Activated naive CD8-positive, alpha-beta T cell treated with anti-CD3 and anti-CD28 coated beads, Interleukin-2, amount 50 U/mL, for 24 hours (primary cell): ENCODE data around the gene FBLN1.
"Not testable (repeated sequence)": the region's sequence is repeated elsewhere in the genome, so short reads cannot be mapped to it uniquely, and the experiment has no call there.

Source experiments
- ATAC-seq: fragments of 150-1000 bp; cut with Tn5 transposase; one replicate; pipeline ENCODE4 v1.10.0; 2021
- DNase-seq: peaks from one replicate; pipeline ENCODE4 v3.0.0; 2021
- H3K27ac Mint-ChIP-seq: one replicate; pipeline ENCODE4 v1.8.0; 2021; ENCODE audit warnings: mild to moderate bottlenecking, mixed read lengths
- H3K27me3 Mint-ChIP-seq: one replicate; pipeline ENCODE4 v1.8.0; 2021; ENCODE audit warnings: mixed read lengths
- H3K36me3 Mint-ChIP-seq: one replicate; pipeline ENCODE4 v1.8.0; 2021; ENCODE audit warnings: low read depth, mixed read lengths
- H3K4me1 Mint-ChIP-seq: one replicate; pipeline ENCODE4 v1.8.0; 2021; ENCODE audit warnings: mixed read lengths
- H3K4me3 Mint-ChIP-seq: one replicate; pipeline ENCODE4 v1.8.0; 2021; ENCODE audit warnings: mild to moderate bottlenecking, moderate library complexity, mixed read lengths
- H3K9me3 Mint-ChIP-seq: one replicate; pipeline ENCODE4 v1.8.0; 2021; ENCODE audit warnings: mixed read lengths

FBLN1 gene

GRCh38 chr22:45537734-45538181, 35.1 kb downstream of the FBLN1 start:
- Mint-ChIP-seq H3K4me1 (no peaks in the 10 kb centered on the region), H3K4me3 (no peak overlapping the region), H3K9me3 (no peaks in the 10 kb centered on the region), H3K27ac (no peak overlapping the region), H3K36me3 (no peaks in the 10 kb centered on the region), H3K27me3 (peaks cover 5% of the 10 kb centered on the region)
- ATAC-seq: no peak
- no peak for DNase-seq

- H3K27ac Mint-ChIP-seq: no peak overlapping the region
- ATAC-seq (no peak), DNase-seq (no peak)
- peaks cover 6% of the 10 kb centered on the region for H3K27me3 Mint-ChIP-seq
- H3K4me3 Mint-ChIP-seq: no peak overlapping the region
- no peaks in the 10 kb centered on the region for H3K9me3 Mint-ChIP-seq
- no peaks in the 10 kb centered on the region for H3K36me3 Mint-ChIP-seq
- no peaks in the 10 kb centered on the region for H3K4me1 Mint-ChIP-seq
Measured at GRCh38 chr22:45538281-45538680, 35.6 kb downstream of the FBLN1 start.

- peaks cover 6% of the 10 kb centered on the region for H3K27me3 Mint-ChIP-seq
- DNase-seq: no peak
- no peak overlapping the region for H3K27ac Mint-ChIP-seq
- H3K4me3 Mint-ChIP-seq: no peak overlapping the region
- H3K4me1 Mint-ChIP-seq: no peaks in the 10 kb centered on the region
- ATAC-seq: no peak
- no peaks in the 10 kb centered on the region for H3K9me3 Mint-ChIP-seq
- H3K36me3 Mint-ChIP-seq: no peaks in the 10 kb centered on the region
Measured at GRCh38 chr22:45540122-45540521, 37.4 kb downstream of the FBLN1 start.

GRCh38 chr22:45541382-45541979, 38.8 kb downstream of the FBLN1 start:
- H3K4me3 Mint-ChIP-seq: no peak overlapping the region
- no peak overlapping the region for H3K27ac Mint-ChIP-seq

GRCh38 chr22:45542001-45542520, 39.4 kb downstream of the FBLN1 start:
- H3K4me3 Mint-ChIP-seq: no peak overlapping the region
- peaks cover 6% of the 10 kb centered on the region for H3K27me3 Mint-ChIP-seq
- ATAC-seq (no peak), DNase-seq (no peak)
- H3K4me1 Mint-ChIP-seq: no peaks in the 10 kb centered on the region
- no peaks in the 10 kb centered on the region for H3K9me3 Mint-ChIP-seq
- no peaks in the 10 kb centered on the region for H3K36me3 Mint-ChIP-seq
- no peak overlapping the region for H3K27ac Mint-ChIP-seq

More at GRCh38 chr22:45541382-45541979, 38.8 kb downstream of the FBLN1 start:
- ATAC-seq (no peak), DNase-seq (no peak)
- peaks cover 6% of the 10 kb centered on the region for H3K27me3 Mint-ChIP-seq
- no peaks in the 10 kb centered on the region for H3K9me3 Mint-ChIP-seq
- no peaks in the 10 kb centered on the region for H3K4me1 Mint-ChIP-seq
- H3K36me3 Mint-ChIP-seq: no peaks in the 10 kb centered on the region

DNA sequence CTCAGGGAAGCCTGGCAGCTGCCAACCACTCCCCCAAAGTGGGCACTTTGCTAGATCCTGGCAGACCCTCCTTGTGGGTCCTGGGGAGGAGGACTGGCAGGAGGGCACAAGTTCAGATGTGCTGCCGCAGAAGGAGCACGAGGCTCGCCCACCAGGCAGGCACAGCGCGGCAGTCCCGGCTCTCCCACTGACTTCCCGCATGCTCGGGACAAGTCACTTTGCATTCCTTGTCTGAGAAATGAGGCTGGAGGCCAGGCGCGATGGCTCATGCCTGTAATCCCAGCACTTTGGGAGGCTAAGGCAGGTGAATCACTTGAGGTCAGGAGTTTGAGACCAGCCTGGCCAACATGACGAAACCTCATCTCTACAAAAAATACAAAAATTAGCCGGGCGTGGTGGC, 40.1 kb downstream of the FBLN1 start:
- H3K4me3 Mint-ChIP-seq, H3K36me3 Mint-ChIP-seq, H3K27me3 Mint-ChIP-seq, H3K4me1 Mint-ChIP-seq, ATAC-seq, H3K27ac Mint-ChIP-seq, H3K9me3 Mint-ChIP-seq, DNase-seq: not testable (repeated sequence)

DNA sequence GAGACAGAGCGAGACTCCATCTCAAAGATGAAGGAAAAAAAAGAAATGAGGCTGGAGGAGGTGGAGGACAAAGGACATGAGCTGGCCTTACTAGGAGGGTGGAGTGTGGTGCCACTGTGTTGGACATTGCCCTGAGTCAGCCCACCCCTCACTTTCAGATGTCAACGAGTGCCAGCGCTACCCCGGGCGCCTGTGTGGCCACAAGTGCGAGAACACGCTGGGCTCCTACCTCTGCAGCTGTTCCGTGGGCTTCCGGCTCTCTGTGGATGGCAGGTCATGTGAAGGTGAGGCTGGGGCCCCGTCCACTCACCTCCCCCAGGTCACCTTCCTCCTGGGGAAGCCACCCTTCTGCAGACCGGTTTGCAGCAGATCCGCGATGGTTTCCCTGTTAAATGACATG, 40.6 kb downstream of the FBLN1 start:
- no peak for DNase-seq
- H3K36me3 Mint-ChIP-seq: no peaks in the 10 kb centered on the region
- H3K9me3 Mint-ChIP-seq: no peaks in the 10 kb centered on the region
- no peak for ATAC-seq
- H3K27ac Mint-ChIP-seq: no peak overlapping the region
- H3K4me1 Mint-ChIP-seq: no peaks in the 10 kb centered on the region
- H3K27me3 Mint-ChIP-seq: peaks cover 6% of the 10 kb centered on the region
- H3K4me3 Mint-ChIP-seq: no peak overlapping the region

- peaks cover 4% of the 10 kb centered on the region for H3K27me3 Mint-ChIP-seq
- H3K4me1 Mint-ChIP-seq: no peaks in the 10 kb centered on the region
- H3K4me3 Mint-ChIP-seq: no peak overlapping the region
- no peak overlapping the region for H3K27ac Mint-ChIP-seq
- H3K36me3 Mint-ChIP-seq: no peaks in the 10 kb centered on the region
- ATAC-seq (no peak), DNase-seq (no peak)
- H3K9me3 Mint-ChIP-seq: no peaks in the 10 kb centered on the region
Measured at GRCh38 chr22:45544588-45545170, 42.0 kb downstream of the FBLN1 start.

DNA sequence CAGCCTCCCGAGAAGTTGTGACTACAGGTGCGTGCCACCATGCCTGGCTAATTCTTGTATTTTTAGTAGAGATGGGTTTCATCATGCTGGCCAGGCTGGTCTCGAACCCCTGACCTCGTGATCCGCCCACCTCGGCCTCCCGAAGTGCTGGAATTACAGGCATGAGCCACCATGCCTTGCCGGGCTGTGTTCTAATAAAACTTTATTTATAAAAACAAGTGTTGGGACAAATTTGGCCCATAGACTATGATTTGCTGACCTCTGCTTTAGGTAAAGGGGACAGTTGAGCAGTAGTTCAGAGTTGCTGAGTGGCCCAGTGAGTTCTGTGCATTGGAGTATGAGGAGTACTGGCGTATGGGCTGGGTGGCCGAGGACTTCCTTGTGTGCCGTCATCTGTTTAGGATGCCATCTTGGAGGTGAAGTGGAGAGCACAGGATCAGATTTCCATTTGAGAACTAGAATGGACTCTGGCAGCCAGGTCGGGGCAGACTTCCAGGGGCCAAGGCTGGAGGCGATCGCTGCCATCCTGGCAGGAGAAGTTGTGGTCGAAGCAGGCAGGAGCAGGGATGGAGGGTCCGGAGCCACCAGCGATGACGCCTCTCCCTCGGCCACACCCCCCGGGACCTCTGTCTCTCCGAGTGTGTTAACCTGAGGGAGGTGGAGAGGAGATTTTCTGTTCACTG, 43.8 kb downstream of the FBLN1 start:
- Mint-ChIP-seq H3K27me3 (peaks cover 2% of the 10 kb centered on the region), H3K4me1 (no peaks in the 10 kb centered on the region), H3K27ac (no peak overlapping the region), H3K4me3 (no peak overlapping the region), H3K9me3 (no peaks in the 10 kb centered on the region), H3K36me3 (no peaks in the 10 kb centered on the region)
- ATAC-seq: no peak
- no peak for DNase-seq

DNA sequence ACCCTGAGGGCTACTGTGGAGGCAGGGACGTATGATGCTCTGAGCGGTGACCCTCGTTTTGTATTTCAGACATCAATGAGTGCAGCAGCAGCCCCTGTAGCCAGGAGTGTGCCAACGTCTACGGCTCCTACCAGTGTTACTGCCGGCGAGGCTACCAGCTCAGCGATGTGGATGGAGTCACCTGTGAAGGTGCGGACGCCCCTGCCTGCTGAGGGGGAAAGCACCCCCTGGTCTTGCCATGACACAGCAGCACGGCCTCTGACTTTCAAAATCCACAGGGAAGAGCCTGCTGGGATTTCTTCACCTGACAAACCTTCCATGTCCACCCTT, 44.3 kb downstream of the FBLN1 start:
- ATAC-seq: no peak
- Mint-ChIP-seq H3K4me1 (no peaks in the 10 kb centered on the region), H3K27me3 (peaks cover 2% of the 10 kb centered on the region), H3K27ac (no peak overlapping the region), H3K36me3 (no peaks in the 10 kb centered on the region), H3K9me3 (no peaks in the 10 kb centered on the region), H3K4me3 (no peak overlapping the region)
- DNase-seq: no peak

- H3K36me3 Mint-ChIP-seq: no peaks in the 10 kb centered on the region
- peaks cover 2% of the 10 kb centered on the region for H3K27me3 Mint-ChIP-seq
- H3K4me1 Mint-ChIP-seq: no peaks in the 10 kb centered on the region
- H3K9me3 Mint-ChIP-seq: no peaks in the 10 kb centered on the region
- H3K27ac Mint-ChIP-seq: no peak overlapping the region
- DNase-seq (no peak), ATAC-seq (no peak)
- H3K4me3 Mint-ChIP-seq: no peak overlapping the region
Measured at GRCh38 chr22:45547731-45548130, 45.0 kb downstream of the FBLN1 start.

DNA sequence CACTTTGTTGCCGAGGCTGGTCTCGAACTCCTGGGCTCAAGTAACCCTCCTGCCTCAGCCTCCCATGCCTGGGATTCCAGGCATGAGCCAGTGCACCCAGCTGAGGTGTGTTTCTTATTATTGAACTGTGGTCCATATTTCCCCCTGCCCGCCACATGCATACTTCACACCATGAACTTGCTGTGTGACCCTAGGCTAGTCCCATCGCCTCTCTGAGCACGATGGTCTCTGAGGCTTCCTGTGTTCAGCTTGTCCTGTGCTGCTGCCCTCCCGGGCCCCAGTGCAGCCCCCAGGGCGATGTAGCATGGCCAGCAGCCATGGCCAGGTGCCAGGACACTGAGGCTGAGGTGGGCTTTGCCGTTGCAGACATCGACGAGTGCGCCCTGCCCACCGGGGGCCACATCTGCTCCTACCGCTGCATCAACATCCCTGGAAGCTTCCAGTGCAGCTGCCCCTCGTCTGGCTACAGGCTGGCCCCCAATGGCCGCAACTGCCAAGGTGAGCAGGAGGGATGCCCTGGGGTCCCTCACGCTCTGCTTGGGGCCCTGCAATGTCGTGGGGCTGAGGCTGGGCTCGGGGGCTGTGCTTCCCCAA, 45.7 kb downstream of the FBLN1 start:
- no peaks in the 10 kb centered on the region for H3K36me3 Mint-ChIP-seq
- H3K4me3 Mint-ChIP-seq: no peak overlapping the region
- no peak for ATAC-seq
- no peaks in the 10 kb centered on the region for H3K9me3 Mint-ChIP-seq
- H3K4me1 Mint-ChIP-seq: no peaks in the 10 kb centered on the region
- H3K27ac Mint-ChIP-seq: no peak overlapping the region
- DNase-seq: no peak
- H3K27me3 Mint-ChIP-seq: no peaks in the 10 kb centered on the region

DNA sequence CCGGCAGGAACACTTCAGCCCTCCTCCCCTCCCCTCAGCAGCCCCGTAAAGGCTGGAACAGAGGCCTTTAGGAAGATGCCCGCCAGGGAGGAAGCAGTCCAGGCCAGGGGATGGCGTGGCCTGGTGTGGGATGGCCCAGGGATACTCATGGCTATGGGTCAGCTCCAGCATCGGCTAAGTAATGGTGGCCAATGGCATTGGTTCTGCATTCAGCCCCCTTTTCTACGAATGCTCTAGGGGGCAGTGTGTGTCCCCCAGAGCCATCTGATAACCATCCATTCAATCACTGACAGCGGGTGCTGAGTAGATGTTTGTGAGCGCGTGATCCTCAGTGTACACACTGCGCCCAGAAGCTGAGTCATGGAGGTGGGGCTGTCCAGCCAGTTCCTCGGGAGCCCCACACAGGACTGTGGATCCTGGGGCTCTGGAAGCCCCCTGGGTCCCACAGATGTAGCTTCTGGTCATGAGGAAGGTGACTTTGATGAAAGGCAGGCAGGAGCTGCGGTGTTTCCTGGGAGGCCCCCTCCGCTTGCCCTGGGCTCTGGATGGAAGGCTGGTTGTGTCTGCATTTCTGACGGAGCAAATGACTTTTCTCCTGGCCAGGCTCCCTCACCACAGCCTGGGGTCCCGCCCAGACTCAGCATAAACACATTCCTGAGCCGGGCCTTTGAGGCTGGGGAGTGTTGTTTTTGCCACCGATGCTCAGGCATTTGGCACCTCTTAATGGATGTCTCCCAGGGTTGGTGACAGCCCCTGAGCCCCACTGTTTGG, 46.5 kb downstream of the FBLN1 start:
- ATAC-seq (no peak), DNase-seq (no peak)
- Mint-ChIP-seq H3K4me1 (peaks cover 2% of the 10 kb centered on the region), H3K27me3 (no peaks in the 10 kb centered on the region), H3K4me3 (no peak overlapping the region), H3K9me3 (no peaks in the 10 kb centered on the region), H3K36me3 (no peaks in the 10 kb centered on the region), H3K27ac (no peak overlapping the region)

DNA sequence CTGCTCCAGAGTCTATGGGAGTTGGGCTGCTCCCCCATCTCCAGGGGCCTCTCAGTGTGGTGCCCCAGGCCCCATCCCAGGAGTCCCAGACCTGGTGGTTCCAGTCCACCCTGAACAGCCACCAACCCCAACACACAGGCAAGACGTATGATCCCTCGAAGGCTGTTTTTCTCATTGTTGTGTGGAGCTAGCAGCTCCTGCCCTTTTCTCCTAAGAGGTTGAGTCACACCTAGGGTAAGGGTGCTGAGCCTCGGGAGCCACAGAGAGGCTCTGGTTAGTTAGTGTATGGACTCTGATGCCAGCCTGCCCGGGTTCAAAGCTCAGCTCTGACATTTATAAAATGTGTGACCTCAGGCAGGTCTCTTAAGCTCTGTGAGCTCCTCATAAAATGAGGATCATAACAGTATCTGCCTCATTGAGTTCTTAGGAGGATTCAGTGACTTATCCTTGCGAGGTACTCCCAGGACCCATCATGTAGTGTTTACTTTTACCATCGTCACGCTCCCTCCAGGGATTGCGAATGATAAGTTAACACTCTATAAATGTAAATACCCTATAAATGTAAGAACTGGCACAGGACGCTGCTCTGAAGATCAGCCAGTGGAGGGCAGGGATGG, 47.2 kb downstream of the FBLN1 start:
- H3K36me3 Mint-ChIP-seq: no peaks in the 10 kb centered on the region
- no peak for ATAC-seq
- H3K4me1 Mint-ChIP-seq: peaks cover 2% of the 10 kb centered on the region
- no peak overlapping the region for H3K4me3 Mint-ChIP-seq
- no peak overlapping the region for H3K27ac Mint-ChIP-seq
- no peaks in the 10 kb centered on the region for H3K9me3 Mint-ChIP-seq
- H3K27me3 Mint-ChIP-seq: peaks cover 2% of the 10 kb centered on the region
- DNase-seq: no peak
